Nephron (organoid): ENCODE data around the gene CNOT1.
A peak's percentile ranks its signal among the peaks of the same experiment; 100 is the strongest.

ENCODE experiments used
- H3K27ac Mint-ChIP-seq, 3 experiments: 2 replicates each; pipeline ENCODE4 v1.8.0; 2020; ENCODE audit warnings: mixed read lengths in 3 of 3, mild to moderate bottlenecking in 2 of 3, moderate library complexity in 1 of 3
- H3K27me3 Mint-ChIP-seq: 2 replicates; pipeline ENCODE4 v1.8.0; 2021; ENCODE audit warnings: low read depth, mild to moderate bottlenecking, moderate library complexity, mixed read lengths
- H3K36me3 Mint-ChIP-seq: 2 replicates; pipeline ENCODE4 v1.8.0; 2020; ENCODE audit warnings: low read depth, mixed read lengths
- H3K4me1 Mint-ChIP-seq: 2 replicates; pipeline ENCODE4 v1.8.0; 2020; ENCODE audit warnings: mixed read lengths
- H3K4me3 Mint-ChIP-seq, 3 experiments: 2 replicates each; pipeline ENCODE4 v1.8.0; 2020; ENCODE audit warnings: mild to moderate bottlenecking in 3 of 3, mixed read lengths in 3 of 3, moderate library complexity in 2 of 3
- H3K9me3 Mint-ChIP-seq: 2 replicates; pipeline ENCODE4 v1.8.0; 2020; ENCODE audit warnings: mixed read lengths
- CTCF ChIP-seq, 3 experiments: fragments of 200-600 bp; sonication (generic); IDR thresholded peaks; one replicate each; pipeline ENCODE4 v1.5.0; 2021; ENCODE audit warnings: antibody characterized with exemption in 3 of 3; ENCODE audit not compliant: unreplicated experiment in 3 of 3

CNOT1 gene

DNA sequence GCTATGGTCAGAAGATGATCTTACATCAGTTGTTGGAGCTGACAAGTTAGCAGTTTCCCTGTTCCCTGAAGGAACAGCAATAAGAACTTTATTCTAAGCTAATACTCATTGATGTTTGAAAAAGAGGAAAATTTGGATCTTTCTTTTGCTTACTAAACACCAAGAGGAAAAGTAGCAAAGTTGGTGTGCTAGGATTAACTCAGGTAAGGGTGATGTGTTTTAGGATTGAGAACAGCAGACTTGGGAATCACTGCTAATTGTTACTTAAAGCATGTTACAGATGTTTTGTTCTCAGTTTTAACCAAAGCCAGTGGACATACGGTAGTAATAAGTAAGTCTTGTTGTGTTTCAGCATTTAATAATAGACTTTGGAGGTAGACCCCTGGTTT, 110.7 kb downstream of the CNOT1 start:
- peaks cover 44% of the 10 kb centered on the region for H3K36me3 Mint-ChIP-seq
- H3K27ac Mint-ChIP-seq, result no peak overlapping the region
- TF ChIP-seq CTCF (IDR thresholded peaks at IDR 0.05; ENCODE audit: unreplicated experiment in 3 of 3), result no peak
- H3K4me3 Mint-ChIP-seq, result no peak overlapping the region
- no peaks in the 10 kb centered on the region for H3K9me3 Mint-ChIP-seq
- peaks cover 14% of the 10 kb centered on the region for H3K4me1 Mint-ChIP-seq
- no peaks in the 10 kb centered on the region for H3K27me3 Mint-ChIP-seq

DNA sequence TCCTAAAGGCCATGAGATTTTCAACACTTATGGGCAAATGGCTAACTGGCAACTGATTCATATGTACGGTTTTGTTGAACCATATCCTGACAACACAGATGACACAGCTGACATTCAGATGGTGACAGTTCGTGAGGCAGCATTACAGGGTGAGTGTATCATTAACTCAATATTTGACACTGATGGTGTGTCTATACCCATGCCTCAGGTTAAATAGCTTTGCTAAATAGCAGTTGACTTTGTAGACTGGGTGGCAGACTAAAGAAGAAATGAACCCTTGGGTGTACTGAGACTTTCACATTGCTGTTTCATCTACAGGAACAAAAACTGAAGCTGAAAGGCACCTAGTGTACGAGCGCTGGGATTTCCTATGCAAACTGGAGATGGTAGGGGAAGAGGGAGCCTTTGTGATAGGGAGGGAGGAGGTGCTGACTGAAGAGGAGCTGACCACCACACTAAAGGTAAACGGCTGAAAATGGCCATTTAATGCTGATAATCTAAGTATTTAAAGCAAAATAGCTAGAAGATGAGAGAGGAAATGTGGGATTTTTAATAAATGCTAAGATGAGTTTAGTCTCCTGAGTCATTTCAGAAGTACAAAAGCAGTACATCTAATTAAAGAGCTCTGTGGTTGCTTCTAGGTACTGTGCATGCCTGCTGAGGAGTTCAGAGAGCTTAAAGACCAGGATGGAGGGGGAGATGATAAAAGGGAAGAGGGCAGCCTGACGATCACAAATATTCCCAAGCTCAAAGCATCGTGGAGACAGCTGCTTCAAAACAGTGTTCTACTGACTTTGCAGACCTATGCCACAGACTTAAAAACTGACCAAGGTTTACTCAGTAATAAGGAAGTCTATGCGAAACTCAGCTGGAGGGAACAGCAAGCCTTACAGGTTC, 111.3 kb downstream of the CNOT1 start:
- H3K4me3 Mint-ChIP-seq, result peak overlapping the region in 2 of 3 experiments; percentile 9 to 88
- no peaks in the 10 kb centered on the region for H3K9me3 Mint-ChIP-seq
- H3K36me3 Mint-ChIP-seq, result peaks cover 43% of the 10 kb centered on the region
- no peak for TF ChIP-seq CTCF (IDR thresholded peaks at IDR 0.05; ENCODE audit: unreplicated experiment in 3 of 3)
- H3K4me1 Mint-ChIP-seq, result peaks cover 17% of the 10 kb centered on the region
- no peaks in the 10 kb centered on the region for H3K27me3 Mint-ChIP-seq
- H3K27ac Mint-ChIP-seq, result no peak overlapping the region

DNA sequence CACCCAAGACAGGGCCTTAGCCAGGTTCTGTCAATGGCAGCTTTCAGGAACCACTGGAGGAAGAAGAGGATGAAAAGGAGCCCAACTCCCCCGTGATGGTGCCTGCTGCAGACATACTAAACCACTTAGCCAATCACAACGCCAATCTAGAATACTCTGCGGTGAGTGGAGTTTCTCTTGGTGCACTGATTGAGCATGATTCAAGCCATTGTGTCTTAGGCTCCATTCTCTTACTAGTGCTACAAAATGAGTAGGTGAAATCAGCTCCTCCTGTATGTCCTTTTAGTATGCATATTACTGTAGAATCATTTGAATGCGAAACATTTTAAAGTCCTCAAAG, 112.9 kb downstream of the CNOT1 start:
- no peak for TF ChIP-seq CTCF (IDR thresholded peaks at IDR 0.05; ENCODE audit: unreplicated experiment in 3 of 3)
- Mint-ChIP-seq H3K27me3 (no peaks in the 10 kb centered on the region), H3K36me3 (peaks cover 32% of the 10 kb centered on the region), H3K9me3 (no peaks in the 10 kb centered on the region), H3K4me3 (peak overlapping the region; percentile 77 to 89 (median 88)), H3K27ac (peak overlapping the region in 2 of 3 experiments; percentile 23 to 41), H3K4me1 (peaks cover 21% of the 10 kb centered on the region)

GRCh38 chr16:58515871-58516767, 113.5 kb downstream of the CNOT1 start:
- Mint-ChIP-seq H3K4me1 (peaks cover 23% of the 10 kb centered on the region), H3K9me3 (no peaks in the 10 kb centered on the region), H3K27me3 (no peaks in the 10 kb centered on the region), H3K36me3 (peaks cover 27% of the 10 kb centered on the region), H3K27ac (peak overlapping the region in 2 of 3 experiments; percentile 41 to 95), H3K4me3 (peak overlapping the region; percentile 97 to 99 (median 99))
- no peak for TF ChIP-seq CTCF (IDR thresholded peaks at IDR 0.05; ENCODE audit: unreplicated experiment in 3 of 3)

DNA sequence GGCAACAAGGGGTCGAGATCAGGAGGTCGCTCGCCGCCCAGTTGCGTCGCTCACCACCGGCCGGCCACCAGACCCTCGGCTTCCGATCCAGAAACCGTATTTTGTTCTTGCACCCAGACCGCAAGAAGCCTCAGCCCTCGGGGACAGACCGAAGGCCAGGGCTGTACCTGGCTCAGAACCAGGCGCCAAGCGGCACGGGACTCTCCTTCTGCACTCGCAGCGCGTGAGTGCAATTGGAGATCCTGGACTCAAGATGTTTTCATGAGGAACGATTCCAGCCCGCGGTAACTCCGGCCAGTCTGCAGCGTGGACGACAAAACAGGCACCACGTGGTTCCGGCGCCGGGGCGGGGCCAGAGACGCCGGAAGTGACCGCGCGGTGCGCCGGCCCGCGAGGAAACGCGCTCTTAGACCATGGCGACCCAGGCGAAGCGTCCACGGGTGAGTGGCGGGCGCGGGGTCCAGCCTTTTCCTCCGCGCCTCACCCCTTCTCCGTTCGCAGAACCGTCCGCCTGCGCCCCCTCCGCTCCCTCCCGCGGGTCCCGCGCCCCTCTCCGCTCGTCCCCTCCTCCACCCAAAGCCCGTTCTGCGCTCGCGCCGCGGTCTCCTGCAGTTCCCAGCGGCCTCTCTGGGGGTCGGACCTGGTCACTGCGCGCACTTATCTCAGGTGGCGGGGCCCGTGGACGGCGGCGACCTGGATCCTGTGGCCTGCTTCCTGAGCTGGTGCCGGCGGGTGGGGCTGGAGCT, 114.3 kb downstream of the CNOT1 start, which contains the start of gene SETD6:
Gene SETD6, plus strand, starts transcription at position 393 of the 746 bp plus-strand sequence. Its CDS starts 21 bp downstream, at position 414.
- Mint-ChIP-seq H3K27ac (peak within 1 kb of the TSS; percentile 84 to 96 (median 95)), H3K4me1 (peaks cover 23% of the 10 kb centered on the region), H3K27me3 (no peaks in the 10 kb centered on the region), H3K36me3 (peaks cover 19% of the 10 kb centered on the region), H3K9me3 (no peaks in the 10 kb centered on the region), H3K4me3 (peak within 1 kb of the TSS; percentile 97 to 99 (median 99))
- peak; percentile 20 to 22 (median 22) for TF ChIP-seq CTCF (IDR thresholded peaks at IDR 0.05; ENCODE audit: unreplicated experiment in 3 of 3)
